Smooth muscle cell (in vitro differentiated cells): ENCODE results near the gene MUC13. TPM values are rescaled to one million over a fixed set of nuclear protein-coding genes. Genes with fewer than 3 reads are reported as not detected.

Experiments
- DNase-seq: peaks from one replicate; lab custom pipeline; 2025; ENCODE audit not compliant: unreplicated experiment; lab: John Stamatoyannopoulos, UW
- H2AFZ ChIP-seq: fragments of 200-600 bp; sonication (generic); 2 replicates; pipeline ENCODE4 v1.6.0; 2016; ENCODE audit warnings: antibody characterized with exemption, low read depth, mild to moderate bottlenecking
- H3F3A ChIP-seq: fragments of 200-600 bp; sonication (generic); 2 replicates; pipeline ENCODE4 v1.6.0; 2017; ENCODE audit warnings: antibody characterized with exemption, low read depth
- H3K27ac ChIP-seq: fragments of 200-600 bp; sonication (generic); 2 replicates; pipeline ENCODE4 v1.5.1; 2016; ENCODE audit warnings: low read depth, mild to moderate bottlenecking
- H3K27me3 ChIP-seq: fragments of 200-600 bp; sonication (generic); 2 replicates; pipeline ENCODE4 v1.6.1; 2016; ENCODE audit warnings: low read depth, mild to moderate bottlenecking
- H3K36me3 ChIP-seq: fragments of 200-600 bp; sonication (generic); 2 replicates; pipeline ENCODE4 v1.5.1; 2016; ENCODE audit warnings: low read depth
- H3K4me1 ChIP-seq: fragments of 200-600 bp; sonication (generic); 2 replicates; pipeline ENCODE4 v1.5.1; 2016; ENCODE audit warnings: low read depth
- H3K4me2 ChIP-seq: fragments of 200-600 bp; sonication (generic); 2 replicates; pipeline ENCODE4 v1.6.0; 2016; ENCODE audit warnings: mild to moderate bottlenecking
- H3K4me3 ChIP-seq: fragments of 200-600 bp; sonication (generic); 2 replicates; pipeline ENCODE4 v1.5.1; 2016; ENCODE audit warnings: mild to moderate bottlenecking
- H3K79me2 ChIP-seq: fragments of 200-600 bp; sonication (generic); 2 replicates; pipeline ENCODE4 v1.6.0; 2016; ENCODE audit warnings: low read depth, mild to moderate bottlenecking
- H3K9ac ChIP-seq: fragments of 200-600 bp; sonication (generic); 2 replicates; pipeline ENCODE4 v1.6.0; 2016; ENCODE audit warnings: low read depth
- H3K9me3 ChIP-seq: fragments of 200-600 bp; sonication (generic); replicated peaks from 2 replicates; pipeline ENCODE4 v1.5.1; 2016; ENCODE audit warnings: low read depth
- H4K20me1 ChIP-seq: fragments of 200-600 bp; sonication (generic); 2 replicates; pipeline ENCODE4 v1.6.0; 2016; ENCODE audit warnings: low read depth
- CTCF ChIP-seq: fragments of 200-600 bp; sonication (generic); IDR thresholded peaks from 2 replicates; pipeline ENCODE4 v1.5.1; 2017; ENCODE audit warnings: borderline replicate concordance, mild to moderate bottlenecking, antibody characterized with exemption; ENCODE audit not compliant: insufficient read depth, poor library complexity, severe bottlenecking
- WGBS: methylation state at CpG from one replicate; pipeline ENCODE4 v1.1.7; 2016; ENCODE audit warnings: low lambda C conversion rate; 5-methylcytosine and 5-hydroxymethylcytosine counted together
- polyA plus RNA-seq: library from polyadenylated mRNA; unstranded; fragments of >200 nt; fragmentation: Nextera tagmentation; extraction: Ambion mirVana; gene quantifications from 2 replicates; pipeline ENCODE4 v1.2.1, GENCODE V29; 2016
- total RNA-seq: library from RNA; depleted of rRNA; stranded (reverse); fragments of >200 nt; gene quantifications from 2 replicates; pipeline ENCODE4 v1.2.3, GENCODE V29; 2014

The MUC13 gene
- total and polyA plus RNA-seq, 2 experiments from 2014 or later, result 0.04 TPM; not detected in 1

- DNase-seq, result no peak
- no peaks in the 10 kb centered on the region for H3K9me3 ChIP-seq
- peak overlapping the region; percentile 91 for H3K27ac ChIP-seq
- peak overlapping the region; percentile 66 for H3K4me2 ChIP-seq
- H3K4me3 ChIP-seq, result no peak overlapping the region
- H3K9ac ChIP-seq, result peak overlapping the region; percentile 46
- 46% methylated on average over 1 of the region's 1 CpG for WGBS
- H3F3A ChIP-seq, result peaks cover 35% of the 10 kb centered on the region
- H3K36me3 ChIP-seq, result peaks cover 4% of the 10 kb centered on the region
- H3K79me2 ChIP-seq, result peaks cover 45% of the 10 kb centered on the region
- no peak for TF ChIP-seq CTCF
- peaks cover 26% of the 10 kb centered on the region for H3K4me1 ChIP-seq
- no peak overlapping the region for H2AFZ ChIP-seq
- H3K27me3 ChIP-seq, result no peaks in the 10 kb centered on the region
- peaks cover 14% of the 10 kb centered on the region for H4K20me1 ChIP-seq
Observed at GRCh38 chr3:124860599-124860998, 74.0 kb downstream of the MUC13 start.

- no peaks in the 10 kb centered on the region for H3K27me3 ChIP-seq
- no peaks in the 10 kb centered on the region for H3K9me3 ChIP-seq
- H3K36me3 ChIP-seq, result peaks cover 12% of the 10 kb centered on the region
- 26% methylated on average over 7 of the region's 7 CpGs for WGBS
- H3F3A ChIP-seq, result peaks cover 42% of the 10 kb centered on the region
- H3K79me2 ChIP-seq, result peaks cover 55% of the 10 kb centered on the region
- peaks cover 26% of the 10 kb centered on the region for H3K4me1 ChIP-seq
- H3K9ac ChIP-seq, result peak overlapping the region; percentile 54
- H2AFZ ChIP-seq, result no peak overlapping the region
- TF ChIP-seq CTCF, result no peak
- H3K4me3 ChIP-seq, result no peak overlapping the region
- DNase-seq, result no peak
- H4K20me1 ChIP-seq, result peaks cover 5% of the 10 kb centered on the region
- peak overlapping the region; percentile 91 for H3K27ac ChIP-seq
- H3K4me2 ChIP-seq, result peak overlapping the region; percentile 49
Observed at GRCh38 chr3:124859025-124859424, 75.5 kb downstream of the MUC13 start.

GRCh38 chr3:124858275-124858674 lies 76.3 kb downstream of the MUC13 start:
- TF ChIP-seq CTCF, result no peak
- Histone ChIP-seq H3K4me3 (no peak overlapping the region), H3K9me3 (no peaks in the 10 kb centered on the region), H3K27me3 (no peaks in the 10 kb centered on the region), H2AFZ (no peak overlapping the region), H3F3A (peaks cover 44% of the 10 kb centered on the region), H3K27ac (peak overlapping the region; percentile 91), H3K4me1 (peaks cover 26% of the 10 kb centered on the region), H4K20me1 (peaks cover 5% of the 10 kb centered on the region), H3K4me2 (peak overlapping the region; percentile 49), H3K79me2 (peaks cover 49% of the 10 kb centered on the region), H3K9ac (peak overlapping the region; percentile 54), H3K36me3 (peaks cover 12% of the 10 kb centered on the region)
- no peak for DNase-seq
- 35% methylated on average over 1 of the region's 1 CpG for WGBS

- H3F3A ChIP-seq, result peaks cover 30% of the 10 kb centered on the region
- peaks cover 43% of the 10 kb centered on the region for H3K79me2 ChIP-seq
- H3K4me1 ChIP-seq, result peaks cover 26% of the 10 kb centered on the region
- H4K20me1 ChIP-seq, result no peaks in the 10 kb centered on the region
- no peak for DNase-seq
- H2AFZ ChIP-seq, result no peak overlapping the region
- H3K36me3 ChIP-seq, result peaks cover 12% of the 10 kb centered on the region
- H3K27me3 ChIP-seq, result no peaks in the 10 kb centered on the region
- TF ChIP-seq CTCF, result no peak
- peak overlapping the region; percentile 1 for H3K9ac ChIP-seq
- H3K9me3 ChIP-seq, result no peaks in the 10 kb centered on the region
- peak overlapping the region; percentile 91 for H3K27ac ChIP-seq
- no peak overlapping the region for H3K4me3 ChIP-seq
- 85% methylated on average over 2 of the region's 2 CpGs for WGBS
- peak overlapping the region; percentile 46 for H3K4me2 ChIP-seq
Observed at GRCh38 chr3:124856677-124857076, 77.9 kb downstream of the MUC13 start.
